WTC11 (cell line): Measurements from ENCODE around the gene NDRG4. TPM values are rescaled to one million over a fixed set of nuclear protein-coding genes. Genes with fewer than 3 reads are reported as not detected.

Experiments used
- ATAC-seq: fragments of 200-7000 bp; cut with Tn5 transposase; 2 replicates; pipeline ENCODE4 v1.10.0; 2021; ENCODE audit warnings: mild to moderate bottlenecking, moderate library complexity
- CTCF ChIA-PET: fragments of 300-600 bp; sonication (Branson Sonifier 250); formaldehyde crosslinking; loops from one replicate; lab custom pipeline; 2021; ENCODE audit warnings: antibody characterized with exemption; lab: Charles Lee
- POLR2A ChIA-PET: fragments of 350-600 bp; sonication (Branson Sonifier 250); formaldehyde crosslinking; loops from one replicate; lab custom pipeline; 2021; ENCODE audit warnings: antibody characterized with exemption; lab: Charles Lee
- DNase-seq: peaks from one replicate; pipeline ENCODE4 v3.0.0; 2021; ENCODE audit warnings: low spot score
- H3K27ac Mint-ChIP-seq: 2 replicates; pipeline ENCODE4 v1.8.0; 2021; ENCODE audit warnings: mixed read lengths
- H3K27me3 Mint-ChIP-seq: 2 replicates; pipeline ENCODE4 v1.8.0; 2021; ENCODE audit warnings: low read depth, mild to moderate bottlenecking, moderate library complexity, mixed read lengths
- H3K36me3 Mint-ChIP-seq: 2 replicates; pipeline ENCODE4 v1.8.0; 2021; ENCODE audit warnings: mixed read lengths
- H3K4me1 Mint-ChIP-seq: 2 replicates; pipeline ENCODE4 v1.8.0; 2022; ENCODE audit warnings: mixed read lengths
- H3K4me3 Mint-ChIP-seq: 2 replicates; pipeline ENCODE4 v1.8.0; 2021; ENCODE audit warnings: mild to moderate bottlenecking, moderate library complexity, mixed read lengths
- H3K9me3 Mint-ChIP-seq: 2 replicates; pipeline ENCODE4 v1.8.0; 2021; ENCODE audit warnings: mixed read lengths
- AFF4 ChIP-seq: sonication (generic); formaldehyde crosslinking; IDR thresholded peaks from 2 replicates; pipeline ENCODE4 v1.8.1; 2023; ENCODE audit warnings: mild to moderate bottlenecking, missing genetic modification reagents, borderline replicate concordance
- AR ChIP-seq: fragments of 250-450 bp; sonication (Bioruptor Pico); IDR thresholded peaks from 2 replicates; pipeline ENCODE4 v1.9.0; 2021; ENCODE audit warnings: mild to moderate bottlenecking
- ARID4B ChIP-seq: sonication (generic); formaldehyde crosslinking; IDR thresholded peaks from 2 replicates; pipeline ENCODE4 v1.8.0; 2023; ENCODE audit warnings: missing genetic modification reagents, mild to moderate bottlenecking, borderline replicate concordance
- ATF6 ChIP-seq: sonication (generic); formaldehyde crosslinking; IDR thresholded peaks from 2 replicates; pipeline ENCODE4 v1.8.1; 2023; ENCODE audit warnings: mild to moderate bottlenecking, missing genetic modification reagents
- CBFB ChIP-seq: sonication (generic); formaldehyde crosslinking; IDR thresholded peaks from 2 replicates; pipeline ENCODE4 v1.8.1; 2022; ENCODE audit warnings: mild to moderate bottlenecking, low read depth, missing genetic modification reagents
- CDX4 ChIP-seq: fragments of 250-450 bp; sonication (Bioruptor Pico); IDR thresholded peaks from 2 replicates; pipeline ENCODE4 v1.9.0; 2021; ENCODE audit warnings: moderate library complexity, mild to moderate bottlenecking, inconsistent platforms, borderline replicate concordance
- ELF4 ChIP-seq: sonication (generic); formaldehyde crosslinking; IDR thresholded peaks from 2 replicates; pipeline ENCODE4 v1.8.1; 2022; ENCODE audit warnings: low read depth, mild to moderate bottlenecking, moderate library complexity, missing genetic modification reagents
- ETV6 ChIP-seq: sonication (generic); formaldehyde crosslinking; IDR thresholded peaks from 2 replicates; pipeline ENCODE4 v1.8.1; 2022; ENCODE audit warnings: mild to moderate bottlenecking, missing genetic modification reagents
- FOXJ3 ChIP-seq: sonication (generic); formaldehyde crosslinking; IDR thresholded peaks from 2 replicates; pipeline ENCODE4 v1.9.0; 2021; ENCODE audit warnings: missing genetic modification reagents, mild to moderate bottlenecking, borderline replicate concordance
- MAX ChIP-seq: sonication (generic); formaldehyde crosslinking; IDR thresholded peaks from 2 replicates; pipeline ENCODE4 v1.8.0; 2022; ENCODE audit warnings: mild to moderate bottlenecking, missing genetic modification reagents
- MYBL2 ChIP-seq: sonication (generic); formaldehyde crosslinking; IDR thresholded peaks from 2 replicates; pipeline ENCODE4 v1.8.1; 2023; ENCODE audit warnings: mild to moderate bottlenecking, moderate library complexity, missing genetic modification reagents
- STAT6 ChIP-seq: sonication (generic); formaldehyde crosslinking; conservative IDR thresholded peaks from 2 replicates; pipeline ENCODE4 v1.8.1; 2023; ENCODE audit warnings: mild to moderate bottlenecking, low read depth, missing genetic modification reagents, moderate library complexity
- ZNF396 ChIP-seq: fragments of 250-450 bp; sonication (Bioruptor Pico); IDR thresholded peaks from 2 replicates; pipeline ENCODE4 v1.8.0; 2021; ENCODE audit warnings: mild to moderate bottlenecking, moderate library complexity, borderline replicate concordance
- total RNA-seq: library from RNA; stranded (reverse); gene quantifications from 3 replicates; pipeline ENCODE4 v1.2.3, GENCODE V29; 2021

Gene NDRG4
- total RNA-seq, 1 experiment from 2014 or later = 20.5 TPM

- TF ChIP-seq AR (CRISPR knock-in tag) (no peak), CBFB (CRISPR knock-in tag) (no peak), AFF4 (no peak), FOXJ3 (CRISPR knock-in tag) (no peak), ZNF396 (no peak), CDX4 (no peak), STAT6 (CRISPR knock-in tag) (no peak)
- TF ChIP-seq, all 79 proteins: peak for 0
Observed at GRCh38 chr16:58537124-58537906, 37.4 kb downstream of the NDRG4 start (continued).

GRCh38 chr16:58541711-58542110, 41.8 kb downstream of the NDRG4 start:
- Mint-ChIP-seq H3K4me1 (no peaks in the 10 kb centered on the region), H3K4me3 (no peak overlapping the region), H3K9me3 (no peaks in the 10 kb centered on the region), H3K27me3 (no peaks in the 10 kb centered on the region), H3K36me3 (peaks cover 92% of the 10 kb centered on the region), H3K27ac (no peak overlapping the region)
- ChIA-PET POLR2A (interaction anchor here (0.6 kb wide), 1 partner anchor 20 kb away, joined by 3 read pairs; no protein-coding TSS in a partner anchor), CTCF (no interaction called here)
- DNase-seq (no peak), ATAC-seq (no peak)
- TF ChIP-seq ELF4 (CRISPR knock-in tag) = no peak
- no peak for TF ChIP-seq STAT6 (CRISPR knock-in tag)
- no peak for TF ChIP-seq ATF6 (CRISPR knock-in tag)
- TF ChIP-seq ETV6 (CRISPR knock-in tag) = no peak
- TF ChIP-seq ARID4B (CRISPR knock-in tag) = no peak
- TF ChIP-seq MAX (CRISPR knock-in tag) = no peak
- TF ChIP-seq MYBL2 (CRISPR knock-in tag) = no peak
